NT2/D1 (cell line): ENCODE measurements around the gene CYP1A1.

ENCODE experiments used
- DNase-seq: peaks from one replicate; pipeline ENCODE4 v3.0.0-alpha.2; 2011; ENCODE audit warnings: low read depth, low spot score
- H3K27me3 ChIP-seq: 2 replicates; pipeline ENCODE4 v1.6.0; 2011; ENCODE audit warnings: mild to moderate bottlenecking; ENCODE audit not compliant: insufficient read length, insufficient read depth
- H3K36me3 ChIP-seq: 2 replicates; pipeline ENCODE4 v1.6.1; 2011; ENCODE audit warnings: mild to moderate bottlenecking, low read length, mixed read lengths; ENCODE audit not compliant: insufficient read depth, insufficient read length
- H3K4me1 ChIP-seq: 2 replicates; pipeline ENCODE4 v1.5.1; 2011; ENCODE audit not compliant: insufficient read depth, insufficient read length
- H3K4me3 ChIP-seq: 2 replicates; pipeline ENCODE4 v1.5.1; 2011; ENCODE audit warnings: low read depth; ENCODE audit not compliant: insufficient read length
- H3K9ac ChIP-seq: 2 replicates; pipeline ENCODE4 v1.6.0; 2011; ENCODE audit warnings: low read depth; ENCODE audit not compliant: insufficient read length
- H3K9me3 ChIP-seq: 2 replicates; pipeline ENCODE4 v1.5.1; 2011; ENCODE audit warnings: mild to moderate bottlenecking, low read length; ENCODE audit not compliant: insufficient read depth
- SUZ12 ChIP-seq: IDR thresholded peaks from 2 replicates; pipeline ENCODE4 v1.6.1; 2011; ENCODE audit not compliant: insufficient read length, insufficient read depth; ENCODE audit errors: extremely low read depth
- YY1 ChIP-seq: IDR thresholded peaks from 2 replicates; pipeline ENCODE4 v1.6.1; 2011; ENCODE audit not compliant: insufficient read length, insufficient read depth
- ZNF274 ChIP-seq: IDR thresholded peaks from 2 replicates; pipeline ENCODE4 v1.6.1; 2011; ENCODE audit warnings: mild to moderate bottlenecking, low read depth, low read length

CYP1A1 gene

GRCh38 chr15:74683758-74684157, 41.6 kb downstream of the CYP1A1 start:
- Histone ChIP-seq H3K27me3 (no peaks in the 10 kb centered on the region), H3K4me3 (no peak overlapping the region), H3K9ac (no peak overlapping the region), H3K9me3 (no peaks in the 10 kb centered on the region), H3K36me3 (peaks cover 16% of the 10 kb centered on the region), H3K4me1 (no peaks in the 10 kb centered on the region)
- TF ChIP-seq SUZ12 = no peak
- TF ChIP-seq ZNF274 = no peak
- TF ChIP-seq YY1 = no peak
- DNase-seq = no peak

DNA sequence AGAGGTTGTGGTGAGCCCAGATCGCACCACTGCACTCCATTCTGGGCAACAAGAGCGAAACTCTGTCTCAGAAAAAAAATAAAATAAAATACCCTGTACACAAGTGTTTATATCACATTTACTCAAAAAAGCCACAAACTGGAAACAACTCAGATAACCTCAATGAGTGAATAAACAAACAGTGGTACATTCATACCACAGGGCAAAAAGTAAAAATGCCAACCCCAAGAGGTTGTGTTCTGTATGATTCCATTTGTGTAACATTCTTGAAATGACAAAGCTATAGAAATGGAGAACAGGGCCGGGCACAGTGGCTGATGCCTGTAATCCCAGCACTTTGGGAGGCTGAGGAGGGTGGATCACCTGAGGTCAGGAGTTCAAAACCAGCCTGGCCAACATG, 42.4 kb downstream of the CYP1A1 start:
- no peak overlapping the region for H3K4me3 ChIP-seq
- no peak for DNase-seq
- H3K36me3 ChIP-seq = peaks cover 16% of the 10 kb centered on the region
- no peak for TF ChIP-seq YY1
- no peak for TF ChIP-seq SUZ12
- TF ChIP-seq ZNF274 = no peak
- no peaks in the 10 kb centered on the region for H3K4me1 ChIP-seq
- no peak overlapping the region for H3K9ac ChIP-seq
- no peaks in the 10 kb centered on the region for H3K9me3 ChIP-seq
- no peaks in the 10 kb centered on the region for H3K27me3 ChIP-seq

DNA sequence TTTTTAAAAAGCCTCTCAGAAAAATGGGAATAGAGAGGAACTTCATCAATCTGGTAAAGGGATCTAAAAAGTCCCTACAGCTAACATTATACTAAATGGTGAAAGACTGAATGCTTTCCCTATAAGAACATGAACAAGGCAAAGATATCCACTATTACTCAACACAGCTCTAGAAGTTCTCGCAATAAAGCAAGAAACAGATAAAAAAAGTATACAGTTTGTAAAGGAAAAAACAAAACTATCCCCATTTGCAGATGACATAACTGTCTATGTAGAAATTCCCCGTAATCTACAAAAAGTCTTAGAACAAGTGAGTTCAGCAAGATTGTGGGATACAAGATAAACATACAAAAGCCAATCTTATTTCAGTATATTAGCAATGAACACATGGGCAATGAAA, 44.9 kb downstream of the CYP1A1 start:
- Histone ChIP-seq H3K9me3 (no peaks in the 10 kb centered on the region), H3K4me1 (no peaks in the 10 kb centered on the region), H3K36me3 (peaks cover 6% of the 10 kb centered on the region), H3K27me3 (no peaks in the 10 kb centered on the region), H3K4me3 (no peak overlapping the region), H3K9ac (no peak overlapping the region)
- TF ChIP-seq SUZ12 (no peak), ZNF274 (no peak), YY1 (no peak)
- no peak for DNase-seq

DNA sequence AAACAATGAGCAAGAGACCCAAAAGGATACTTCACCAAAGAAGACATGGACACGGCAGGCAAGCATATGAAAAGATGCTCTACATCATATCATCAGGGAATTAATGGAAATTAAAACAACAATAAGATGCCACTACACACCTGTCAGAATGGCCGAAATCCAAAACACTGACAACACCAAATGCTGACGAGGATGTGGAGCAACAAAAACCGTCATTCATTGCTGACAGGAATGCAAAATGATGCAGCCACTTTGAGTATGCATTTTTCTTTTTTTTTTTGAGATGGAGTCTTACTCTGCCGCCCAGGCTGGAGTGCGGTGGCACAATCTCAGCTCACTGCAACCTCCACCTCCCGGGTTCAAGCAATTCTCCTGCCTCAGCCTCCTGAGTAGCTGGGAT, 48.5 kb downstream of the CYP1A1 start:
- H3K4me1 ChIP-seq = no peaks in the 10 kb centered on the region
- no peak overlapping the region for H3K9ac ChIP-seq
- peaks cover 24% of the 10 kb centered on the region for H3K36me3 ChIP-seq
- no peak overlapping the region for H3K4me3 ChIP-seq
- no peaks in the 10 kb centered on the region for H3K9me3 ChIP-seq
- no peak for DNase-seq
- no peaks in the 10 kb centered on the region for H3K27me3 ChIP-seq
- TF ChIP-seq YY1 (no peak), SUZ12 (no peak), ZNF274 (no peak)

GRCh38 chr15:74674161-74674560, 51.2 kb downstream of the CYP1A1 start:
- Histone ChIP-seq H3K9ac (no peak overlapping the region), H3K9me3 (no peaks in the 10 kb centered on the region), H3K4me1 (no peaks in the 10 kb centered on the region), H3K27me3 (no peaks in the 10 kb centered on the region), H3K4me3 (no peak overlapping the region), H3K36me3 (peaks cover 49% of the 10 kb centered on the region)
- DNase-seq = no peak
- TF ChIP-seq YY1 (no peak), SUZ12 (no peak), ZNF274 (no peak)

DNA sequence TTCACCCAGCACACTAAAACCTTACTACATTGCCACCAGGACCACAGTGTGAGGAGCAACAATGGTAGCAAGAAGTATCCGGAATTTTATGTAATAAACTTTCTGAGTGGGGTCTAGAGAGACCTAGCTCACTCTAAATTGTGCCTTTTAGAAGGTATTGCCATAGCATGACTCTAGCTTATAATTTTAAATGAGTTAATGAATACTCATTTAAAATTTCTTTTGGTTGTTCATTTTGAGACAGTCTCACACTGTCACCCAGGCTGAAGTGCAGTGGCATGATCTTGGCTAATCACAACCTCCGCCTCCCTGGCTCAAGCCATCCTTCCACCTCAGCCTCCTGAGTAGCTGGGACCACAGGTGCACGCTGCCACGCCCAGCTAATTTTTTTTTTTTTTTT, 55.7 kb downstream of the CYP1A1 start:
- Histone ChIP-seq H3K4me3 (no peak overlapping the region), H3K9me3 (no peaks in the 10 kb centered on the region), H3K27me3 (no peaks in the 10 kb centered on the region), H3K4me1 (no peaks in the 10 kb centered on the region), H3K9ac (no peak overlapping the region), H3K36me3 (peaks cover 58% of the 10 kb centered on the region)
- TF ChIP-seq ZNF274 (no peak), YY1 (no peak), SUZ12 (no peak)
- DNase-seq = no peak
